ENCODE results near the gene CDC5L. TPM values are rescaled to one million over a fixed set of nuclear protein-coding genes. Genes with fewer than 3 reads are reported as not detected.

Gene CDC5L
- total RNA-seq, 2 donors from 2014 or later = 19.6 to 21.7 TPM

DNA sequence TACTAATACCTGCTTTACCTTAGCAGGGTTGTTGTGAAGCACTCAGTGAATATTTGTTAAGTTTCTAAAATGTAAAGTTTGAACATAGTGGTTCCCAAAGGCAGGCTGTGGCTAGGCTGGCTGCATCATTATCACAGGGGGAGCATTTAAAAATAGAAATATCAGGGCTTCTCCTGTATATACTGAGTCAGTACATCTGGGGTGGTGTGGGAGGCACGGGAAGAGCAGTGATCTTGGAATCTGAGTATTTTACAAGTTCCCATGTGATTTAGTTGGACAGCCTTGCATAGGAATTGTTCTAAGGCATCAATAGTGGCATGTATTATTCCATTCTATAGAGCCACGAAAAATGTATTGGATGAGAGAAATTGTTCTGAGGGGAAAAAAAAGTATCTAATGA is 8.0 kb downstream of the CDC5L start:
- ATAC-seq (ENCODE audit: insufficient number of reproducible peaks, low FRiP score, low read depth) = no peak
- Histone ChIP-seq H3K27me3 (replicated peaks; ENCODE audit: insufficient read depth) (no peaks in the 10 kb centered on the region), H3K4me3 (no peak overlapping the region), H3K27ac (no peak overlapping the region), H3K4me1 (ENCODE audit: control insufficient read depth in 1 of 2, low read depth in 2 of 2) (peaks cover 0 to 17% of the 10 kb centered on the region in 2 donors), H3K9me3 (no peaks in the 10 kb centered on the region), H3K36me3 (peaks cover 58% of the 10 kb centered on the region)
- TF ChIP-seq, protein P1, sequence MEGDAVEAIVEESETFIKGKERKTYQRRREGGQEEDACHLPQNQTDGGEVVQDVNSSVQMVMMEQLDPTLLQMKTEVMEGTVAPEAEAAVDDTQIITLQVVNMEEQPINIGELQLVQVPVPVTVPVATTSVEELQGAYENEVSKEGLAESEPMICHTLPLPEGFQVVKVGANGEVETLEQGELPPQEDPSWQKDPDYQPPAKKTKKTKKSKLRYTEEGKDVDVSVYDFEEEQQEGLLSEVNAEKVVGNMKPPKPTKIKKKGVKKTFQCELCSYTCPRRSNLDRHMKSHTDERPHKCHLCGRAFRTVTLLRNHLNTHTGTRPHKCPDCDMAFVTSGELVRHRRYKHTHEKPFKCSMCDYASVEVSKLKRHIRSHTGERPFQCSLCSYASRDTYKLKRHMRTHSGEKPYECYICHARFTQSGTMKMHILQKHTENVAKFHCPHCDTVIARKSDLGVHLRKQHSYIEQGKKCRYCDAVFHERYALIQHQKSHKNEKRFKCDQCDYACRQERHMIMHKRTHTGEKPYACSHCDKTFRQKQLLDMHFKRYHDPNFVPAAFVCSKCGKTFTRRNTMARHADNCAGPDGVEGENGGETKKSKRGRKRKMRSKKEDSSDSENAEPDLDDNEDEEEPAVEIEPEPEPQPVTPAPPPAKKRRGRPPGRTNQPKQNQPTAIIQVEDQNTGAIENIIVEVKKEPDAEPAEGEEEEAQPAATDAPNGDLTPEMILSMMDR (IDR thresholded peaks at IDR 0.05) = no peak
- no peak for DNase-seq (ENCODE audit: low spot score)

DNA sequence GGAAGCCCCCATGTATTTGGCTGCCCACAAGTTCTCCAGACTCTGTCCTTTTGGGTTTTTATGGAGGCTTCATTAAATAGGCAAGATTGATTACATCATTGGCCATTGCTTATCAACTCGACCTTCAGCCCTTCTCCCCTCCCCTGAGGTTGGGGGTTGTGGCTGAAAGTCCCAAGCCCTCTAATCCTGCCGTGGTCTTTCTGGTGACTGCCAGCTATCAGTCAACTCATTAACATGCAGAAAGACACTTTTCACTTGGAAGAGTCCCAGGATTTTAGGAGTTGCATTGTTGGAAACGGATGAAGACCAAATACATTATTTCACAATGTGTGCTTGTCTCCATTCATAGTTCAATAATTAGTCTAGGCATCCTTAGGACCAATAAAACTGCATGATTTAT is 9.5 kb downstream of the CDC5L start:
- Histone ChIP-seq H3K27me3 (replicated peaks; ENCODE audit: insufficient read depth) (no peaks in the 10 kb centered on the region), H3K27ac (no peak overlapping the region), H3K4me1 (ENCODE audit: control insufficient read depth in 1 of 2, low read depth in 2 of 2) (peaks cover 0 to 24% of the 10 kb centered on the region in 2 donors), H3K36me3 (peaks cover 51% of the 10 kb centered on the region), H3K9me3 (no peaks in the 10 kb centered on the region), H3K4me3 (no peak overlapping the region)
- ATAC-seq (ENCODE audit: insufficient number of reproducible peaks, low FRiP score, low read depth) (no peak), DNase-seq (ENCODE audit: low spot score) (no peak)
- TF ChIP-seq, protein P1 (IDR thresholded peaks at IDR 0.05) = no peak

DNA sequence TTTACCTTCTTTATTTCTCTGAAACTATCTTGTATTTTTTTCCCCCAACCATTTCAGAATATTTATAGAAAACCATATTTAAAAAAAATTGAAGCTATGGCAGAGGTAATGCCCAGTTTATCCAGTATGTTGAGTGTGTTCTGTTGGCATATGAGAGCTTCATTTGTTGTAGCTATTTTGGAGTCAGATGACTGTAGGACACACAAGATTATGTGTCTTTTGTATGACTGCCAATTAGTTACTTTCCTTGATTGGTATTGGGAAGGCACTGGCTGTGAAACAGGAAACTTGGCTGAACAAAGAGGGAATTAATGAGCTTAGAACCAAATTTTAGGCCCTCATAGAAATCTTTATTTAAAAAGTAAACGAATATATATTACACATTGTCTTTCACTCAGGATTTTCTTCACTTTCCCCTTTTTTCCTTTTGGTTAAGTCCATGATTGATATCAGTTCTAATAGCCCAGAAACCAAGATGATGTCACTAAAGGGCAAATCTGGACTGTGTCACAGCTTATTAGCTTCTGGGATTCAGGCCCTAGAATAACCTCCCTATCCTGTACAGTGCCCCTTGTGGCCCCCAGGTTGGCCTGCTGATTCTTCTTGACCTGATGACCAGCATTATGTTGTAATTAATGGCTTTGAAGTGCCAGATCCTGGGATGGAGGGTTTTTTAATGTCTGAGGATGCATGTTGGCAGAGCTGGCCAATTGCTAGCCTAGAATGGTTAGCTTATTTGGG is 10.1 kb downstream of the CDC5L start:
- Histone ChIP-seq H3K27me3 (replicated peaks; ENCODE audit: insufficient read depth) (no peaks in the 10 kb centered on the region), H3K9me3 (no peaks in the 10 kb centered on the region), H3K4me3 (no peak overlapping the region), H3K4me1 (ENCODE audit: control insufficient read depth in 1 of 2, low read depth in 2 of 2) (peaks cover 0 to 24% of the 10 kb centered on the region in 2 donors), H3K27ac (no peak overlapping the region), H3K36me3 (peaks cover 51% of the 10 kb centered on the region)
- DNase-seq (ENCODE audit: low spot score) = no peak
- TF ChIP-seq, protein P1 (IDR thresholded peaks at IDR 0.05) = no peak
- ATAC-seq (ENCODE audit: insufficient number of reproducible peaks, low FRiP score, low read depth) = no peak

DNA sequence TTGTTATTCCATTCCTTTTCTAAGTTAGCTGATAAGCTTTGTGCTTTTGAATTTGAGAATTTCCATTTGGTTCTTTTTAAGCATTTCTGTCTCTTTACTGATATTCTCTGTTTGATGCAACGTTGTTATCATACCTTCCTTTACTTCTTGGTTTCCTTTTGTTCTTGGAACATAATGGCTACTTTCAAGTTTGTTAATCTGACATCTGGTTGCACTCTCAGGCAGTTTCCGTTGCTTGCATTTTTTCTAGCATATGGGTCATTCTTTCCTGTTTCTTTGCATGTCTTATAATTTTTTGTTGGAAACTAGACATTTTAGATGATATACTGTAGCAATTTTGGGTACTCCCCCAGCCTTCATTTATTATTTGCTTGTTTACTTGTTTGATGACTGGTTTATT is 12.5 kb downstream of the CDC5L start:
- H3K36me3 ChIP-seq = peaks cover 46% of the 10 kb centered on the region

DNA sequence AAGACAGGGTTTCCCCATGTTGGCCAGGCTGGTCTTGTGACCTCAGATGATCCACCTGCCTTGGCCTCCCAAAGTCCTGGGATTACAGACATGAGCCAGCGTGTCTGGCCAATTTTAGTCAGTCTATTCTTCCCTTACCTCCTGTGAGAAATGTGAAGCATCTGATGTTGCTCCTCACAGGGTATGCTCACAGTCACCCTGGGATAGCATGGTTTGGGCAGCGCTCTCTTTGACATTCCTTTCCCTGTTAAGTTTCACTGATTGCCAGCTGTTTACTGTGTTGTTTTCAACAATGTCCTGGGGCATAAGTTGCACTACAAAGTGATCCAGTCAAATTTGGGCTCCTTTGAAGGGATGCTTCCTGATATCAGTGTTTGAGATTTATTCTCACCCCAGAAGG is 13.1 kb downstream of the CDC5L start:
- DNase-seq (ENCODE audit: low spot score) (no peak), ATAC-seq (ENCODE audit: insufficient number of reproducible peaks, low FRiP score, low read depth) (no peak)
- Histone ChIP-seq H3K9me3 (no peaks in the 10 kb centered on the region), H3K36me3 (peaks cover 45% of the 10 kb centered on the region), H3K4me3 (no peak overlapping the region), H3K27ac (peak overlapping the region; percentile 39 to 43), H3K27me3 (replicated peaks; ENCODE audit: insufficient read depth) (no peaks in the 10 kb centered on the region), H3K4me1 (ENCODE audit: control insufficient read depth in 1 of 2, low read depth in 2 of 2) (peaks cover 0 to 24% of the 10 kb centered on the region in 2 donors)
- TF ChIP-seq, protein P1 (IDR thresholded peaks at IDR 0.05) = no peak

More for the DNA sequence above, 12.5 kb downstream of the CDC5L start:
- Histone ChIP-seq H3K4me3 (no peak overlapping the region), H3K4me1 (ENCODE audit: control insufficient read depth in 1 of 2, low read depth in 2 of 2) (peaks cover 0 to 24% of the 10 kb centered on the region in 2 donors), H3K27me3 (replicated peaks; ENCODE audit: insufficient read depth) (no peaks in the 10 kb centered on the region), H3K27ac (peak overlapping the region in 1 of 2 donors; percentile 39), H3K9me3 (no peaks in the 10 kb centered on the region)
- ATAC-seq (ENCODE audit: insufficient number of reproducible peaks, low FRiP score, low read depth) (no peak), DNase-seq (ENCODE audit: low spot score) (no peak)
- TF ChIP-seq, protein P1 (IDR thresholded peaks at IDR 0.05) = no peak
